GM19468 (cell line): ENCODE measurements around the gene KRTAP2-2.

Experiments used
- ATAC-seq: cut with Tn5 transposase; IDR thresholded peaks from one replicate; pipeline ENCODE4 v1.9.1; 2021; ENCODE audit warnings: mild to moderate bottlenecking, moderate library complexity, moderate number of reproducible peaks; ENCODE audit not compliant: unreplicated experiment; ENCODE audit errors: extremely low read depth

Gene KRTAP2-2

GRCh38 chr17:41029633-41030245 is 25.3 kb downstream of the KRTAP2-2 start, which contains the start of gene KRTAP1-4:
Gene KRTAP1-4 (minus strand): TSS chr17:41030195. CDS start chr17:41030078, 117 bp downstream.
- ATAC-seq = no peak

DNA sequence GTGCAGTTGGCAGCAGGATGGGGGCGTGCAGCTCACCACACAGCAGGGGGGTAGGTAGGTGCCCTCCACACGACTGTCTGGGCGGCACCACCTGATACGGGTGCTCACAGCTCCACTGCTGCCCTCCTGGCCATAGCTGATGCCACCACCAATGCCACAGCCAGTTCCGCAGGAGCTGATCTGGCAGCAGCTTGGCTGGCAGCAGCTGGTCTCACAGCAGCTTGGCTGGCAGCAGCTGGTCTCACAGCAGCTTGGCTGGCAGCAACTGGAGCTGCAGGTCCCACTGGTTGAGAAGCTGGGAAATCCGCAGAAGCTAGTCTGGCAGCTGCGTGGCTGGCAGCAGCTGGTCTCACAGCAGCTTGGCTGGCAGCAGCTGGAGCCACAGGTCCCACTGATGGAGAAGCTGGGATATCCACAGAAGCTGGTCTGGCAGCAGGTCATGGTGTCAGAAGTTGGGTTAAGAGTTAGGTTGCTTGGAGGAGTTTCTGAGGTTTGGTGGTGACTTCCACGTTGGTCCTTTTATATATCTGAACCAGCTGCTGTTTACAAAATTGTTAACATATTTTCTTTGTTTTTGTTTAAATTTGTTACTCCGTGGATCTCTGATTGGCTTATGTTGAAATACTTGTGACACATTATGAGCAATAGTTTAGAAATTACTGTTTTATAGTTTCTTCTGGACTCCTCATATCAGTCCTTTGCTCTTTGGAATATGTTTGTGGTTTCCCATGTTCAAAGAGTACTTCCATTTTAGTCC is 28.1 kb downstream of the KRTAP2-2 start, which contains the start of gene KRTAP1-5:
TSS of gene KRTAP1-5 (minus strand) at position 494 of the 757 bp plus-strand sequence. CDS start at position 441, 53 bp downstream.
- ATAC-seq = no peak

- no peak for ATAC-seq
Observed at GRCh38 chr17:41024697-41025096, 30.3 kb downstream of the KRTAP2-2 start.

DNA sequence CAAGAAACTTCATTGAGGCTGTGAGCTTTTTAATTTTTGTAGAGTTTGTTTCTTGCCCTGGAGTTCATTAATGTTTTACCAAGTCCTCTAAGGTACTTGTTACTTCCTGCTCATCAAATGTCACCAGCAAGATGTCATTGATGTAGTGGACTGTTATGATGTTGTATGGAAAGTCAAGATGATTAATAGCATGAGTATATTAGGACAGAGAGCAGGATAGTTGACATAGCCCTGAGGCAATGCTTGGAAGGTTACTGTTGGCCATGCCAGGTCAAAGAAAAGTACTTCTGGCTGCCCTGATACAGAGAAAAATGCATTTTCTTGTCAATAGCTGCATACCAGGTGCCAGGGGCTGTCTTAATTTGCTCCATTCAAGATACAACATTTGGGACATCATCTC is 34.7 kb downstream of the KRTAP2-2 start:
- no peak for ATAC-seq

DNA sequence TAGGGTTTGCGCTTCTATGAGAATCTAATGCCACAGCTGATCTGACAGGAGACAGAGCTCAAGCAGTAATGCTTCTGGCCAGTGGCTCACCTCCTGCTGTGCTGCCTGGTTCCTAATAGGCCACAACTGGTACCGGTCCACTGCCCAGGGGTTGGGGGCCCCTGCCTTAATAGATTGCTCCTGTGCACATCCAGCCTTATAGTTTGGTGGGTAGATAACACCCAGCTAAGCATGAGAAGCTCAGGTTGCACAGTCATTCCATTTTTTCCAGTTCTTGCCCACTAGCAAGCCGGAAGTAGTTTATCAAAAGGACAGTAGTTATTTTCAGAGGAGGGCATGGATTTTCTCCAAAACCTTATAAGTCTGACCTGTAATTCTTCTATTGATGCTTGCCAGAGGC is 35.6 kb downstream of the KRTAP2-2 start:
- ATAC-seq = no peak

DNA sequence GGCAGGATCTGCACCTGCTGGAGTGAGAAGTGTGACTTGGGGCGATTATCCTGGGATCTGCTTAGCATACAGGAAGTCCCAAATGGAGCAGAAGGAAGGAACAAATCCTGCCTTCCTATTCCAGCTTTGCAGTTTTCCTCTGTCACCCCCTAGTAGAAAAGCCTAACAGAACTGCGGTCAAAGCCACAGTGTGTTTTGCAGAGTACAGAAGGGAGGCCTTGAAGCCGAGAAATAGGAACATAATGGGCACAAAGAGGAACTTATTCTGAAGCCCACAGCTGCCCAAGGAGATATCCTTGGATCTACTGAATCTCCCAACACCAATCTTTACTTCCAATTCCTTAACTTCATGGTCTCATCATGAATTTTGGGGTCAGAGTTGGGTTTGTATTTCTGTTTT is 36.5 kb downstream of the KRTAP2-2 start:
- ATAC-seq = no peak

GRCh38 chr17:41016578-41017215 is 38.3 kb downstream of the KRTAP2-2 start:
- ATAC-seq = no peak

DNA sequence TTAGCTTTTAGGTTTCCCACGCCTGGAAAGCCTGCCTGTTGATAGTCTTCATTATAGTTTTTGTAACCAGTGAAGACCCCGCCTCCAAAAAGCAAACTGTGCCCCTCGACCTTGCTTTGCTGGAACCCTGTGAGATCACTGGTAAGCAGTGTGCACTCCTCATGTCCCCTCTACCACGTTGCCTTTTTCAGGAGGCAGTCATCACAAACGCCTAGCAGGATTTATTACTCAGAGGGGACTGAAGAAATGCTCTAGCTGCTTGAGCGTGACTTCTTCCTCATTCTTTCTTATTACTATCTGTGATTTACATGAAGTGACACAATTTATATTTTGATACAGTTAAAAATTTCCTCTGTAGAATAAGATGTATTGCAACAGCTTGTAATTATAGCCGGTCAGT is 39.6 kb downstream of the KRTAP2-2 start:
- ATAC-seq = no peak

DNA sequence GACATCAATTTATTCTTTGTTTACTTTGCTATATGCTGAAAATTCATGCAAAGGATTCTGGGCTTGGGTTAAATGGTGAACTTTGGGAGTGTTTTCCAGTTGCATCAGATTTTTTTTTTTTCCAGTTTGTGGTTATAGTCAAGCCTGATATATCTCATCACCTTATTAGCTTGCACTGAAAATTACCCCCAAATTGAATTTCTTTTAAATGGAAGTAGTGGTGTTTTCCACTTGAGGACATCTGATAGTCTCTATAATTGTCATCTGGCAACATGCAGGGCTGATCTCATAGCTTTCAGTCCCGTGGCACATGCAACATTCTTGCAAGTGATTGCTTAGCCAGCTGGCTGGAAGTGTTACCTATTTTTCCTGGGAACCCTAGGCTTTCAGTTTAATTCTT is 41.4 kb downstream of the KRTAP2-2 start:
- no peak for ATAC-seq

- no peak for ATAC-seq
Observed at GRCh38 chr17:41013181-41013580, 41.8 kb downstream of the KRTAP2-2 start.

DNA sequence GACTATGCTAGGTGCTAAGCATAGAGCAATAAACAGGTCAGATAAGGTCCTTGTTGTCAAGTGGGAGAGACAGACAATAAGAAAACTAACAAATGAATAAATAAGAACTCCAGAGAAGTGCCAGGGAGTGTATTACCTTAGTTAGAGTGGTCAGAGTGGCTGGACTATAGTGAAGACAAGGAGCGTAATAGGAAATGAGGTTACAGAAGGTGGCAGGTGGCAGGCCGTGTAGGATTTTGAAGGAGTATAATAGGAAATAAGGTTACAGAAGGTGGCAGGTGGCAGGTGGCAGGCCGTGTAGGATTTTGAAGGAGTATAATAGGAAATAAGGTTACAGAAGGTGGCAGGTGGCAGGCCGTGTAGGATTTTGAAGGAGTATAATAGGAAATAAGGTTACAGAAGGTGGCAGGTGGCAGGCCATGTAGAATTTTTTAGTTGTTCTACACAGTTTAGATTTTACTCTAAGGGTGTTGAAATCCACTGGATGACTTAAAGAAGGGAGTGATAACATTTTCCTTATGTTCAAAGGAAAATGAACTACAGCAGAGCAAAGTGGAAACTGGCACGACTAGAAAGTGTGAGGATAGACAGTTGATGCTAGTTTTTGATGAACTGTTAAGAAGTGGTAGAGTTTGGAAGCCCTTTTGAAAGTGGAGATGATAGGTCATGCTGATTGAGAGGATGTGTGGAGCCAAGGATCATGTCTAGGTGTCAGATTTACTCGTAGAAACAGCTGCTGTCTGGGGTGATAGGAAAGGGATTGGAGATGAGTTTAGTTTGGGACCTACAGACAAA is 42.5 kb downstream of the KRTAP2-2 start:
- no peak for ATAC-seq

DNA sequence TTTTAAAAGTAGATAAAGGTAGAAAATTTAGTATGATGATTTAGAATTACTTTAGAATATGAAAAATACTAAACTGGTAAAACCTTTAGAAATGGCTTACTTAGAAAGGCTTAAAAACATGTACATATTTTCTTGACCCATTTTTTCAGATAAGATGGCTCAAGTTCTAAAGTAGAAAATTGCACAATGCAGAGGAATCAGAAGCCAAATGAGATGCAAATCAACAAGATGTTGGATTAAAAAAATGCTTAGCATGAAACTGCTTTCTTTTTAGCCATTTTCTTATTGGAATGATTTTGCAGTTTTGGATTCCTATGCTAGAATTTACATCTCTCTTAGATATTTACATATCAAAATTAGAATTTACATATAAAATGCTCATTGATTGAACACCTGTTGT is 44.6 kb downstream of the KRTAP2-2 start:
- no peak for ATAC-seq

DNA sequence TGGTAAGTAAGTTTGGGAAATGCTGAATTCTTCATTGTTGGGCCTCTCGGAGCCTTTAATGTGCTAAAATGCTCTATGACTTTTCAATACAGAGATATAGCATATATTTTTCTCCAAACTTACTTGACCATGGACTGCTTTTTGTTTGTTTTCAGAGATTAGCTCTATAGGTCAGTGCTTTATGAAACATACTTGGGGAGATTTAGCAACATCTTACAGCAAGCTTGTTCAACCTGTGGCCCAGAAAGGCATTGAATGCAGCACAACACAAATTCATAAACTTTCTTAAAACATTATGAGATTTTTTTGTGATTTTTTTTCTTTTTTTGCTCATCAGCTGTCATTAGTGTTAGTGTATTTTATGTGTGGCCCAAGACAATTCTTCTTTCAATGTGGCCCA is 45.1 kb downstream of the KRTAP2-2 start:
- no peak for ATAC-seq

GRCh38 chr17:41009301-41009760 is 45.7 kb downstream of the KRTAP2-2 start:
- ATAC-seq = no peak

- no peak for ATAC-seq
Observed at GRCh38 chr17:41008811-41009210, 46.2 kb downstream of the KRTAP2-2 start, which contains the start of gene KRTAP3-1. Gene KRTAP3-1 (minus strand): TSS chr17:41009128. CDS start chr17:41009074, 54 bp downstream.
